GM21390 (cell line): ENCODE measurements around the gene BPIFB6.

Experiments used
- ATAC-seq: cut with Tn5 transposase; IDR thresholded peaks from one replicate; pipeline ENCODE4 v1.9.1; 2021; ENCODE audit not compliant: unreplicated experiment

Gene BPIFB6

DNA sequence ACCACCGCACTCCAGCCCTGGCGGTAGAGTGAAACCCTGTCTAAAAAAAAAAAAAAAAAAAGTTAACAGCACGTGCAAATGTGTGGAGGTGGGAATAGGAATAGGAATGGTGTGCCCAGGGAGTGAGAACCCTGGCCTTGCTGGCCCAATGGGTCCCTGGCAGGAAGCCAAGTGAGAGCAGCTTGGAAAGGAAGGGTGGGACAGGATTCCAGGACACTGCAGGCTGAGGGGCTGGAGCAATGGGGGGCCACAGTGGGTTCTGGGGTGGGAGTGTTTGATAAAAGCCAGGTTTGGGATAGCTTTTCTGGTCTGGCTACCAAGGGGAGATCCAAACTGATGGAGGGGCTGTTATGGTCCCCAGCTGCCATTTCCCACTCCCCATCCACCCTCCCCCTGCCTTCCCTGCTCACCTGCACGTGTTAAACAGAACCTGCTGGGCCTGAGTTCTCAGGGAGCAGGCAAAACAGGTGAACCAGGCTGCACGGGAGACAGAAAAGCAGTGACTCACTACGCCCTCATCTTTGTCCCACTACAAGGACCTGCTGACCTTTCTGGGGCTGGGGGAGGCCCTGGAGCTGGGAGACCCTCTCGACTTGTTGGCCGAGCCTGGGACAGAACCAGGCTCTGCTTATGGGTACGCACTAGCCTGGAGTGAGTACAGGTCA lies 30.5 kb upstream of the BPIFB6 start:
- ATAC-seq: no peak

DNA sequence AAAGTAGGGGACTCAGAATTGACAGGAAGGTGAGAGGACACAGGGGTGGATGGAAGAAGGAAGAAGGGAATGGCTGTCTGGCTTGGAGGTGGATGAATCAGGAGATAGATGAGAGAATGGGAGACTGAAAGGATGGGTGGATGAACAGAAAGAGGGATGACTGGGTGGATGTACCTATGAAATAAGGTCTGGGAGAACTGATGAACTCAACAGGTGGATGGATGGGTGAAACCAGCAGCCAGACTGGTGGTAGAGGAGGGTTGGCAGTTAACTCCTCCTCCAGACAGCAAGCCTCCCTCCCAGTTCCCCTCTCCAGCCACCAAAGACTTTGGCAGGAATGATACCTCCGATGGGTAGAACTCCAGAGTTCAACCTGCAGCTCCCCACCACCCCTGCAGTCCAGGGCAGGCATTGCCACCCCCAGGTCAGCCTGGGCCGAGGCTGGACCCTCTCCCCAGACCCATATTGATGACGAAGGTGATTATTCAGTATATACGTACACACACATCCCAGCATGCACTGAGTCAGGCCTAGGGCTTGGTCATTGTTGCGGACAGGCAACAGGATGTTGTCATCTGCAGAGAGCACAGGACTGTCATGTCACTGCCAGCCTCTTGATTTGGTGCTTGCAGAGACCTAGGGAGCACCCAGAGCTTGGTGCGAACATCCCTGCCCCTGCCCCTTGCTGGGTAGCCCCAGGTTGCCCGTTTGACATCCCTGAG lies 29.2 kb upstream of the BPIFB6 start:
- no peak for ATAC-seq

DNA sequence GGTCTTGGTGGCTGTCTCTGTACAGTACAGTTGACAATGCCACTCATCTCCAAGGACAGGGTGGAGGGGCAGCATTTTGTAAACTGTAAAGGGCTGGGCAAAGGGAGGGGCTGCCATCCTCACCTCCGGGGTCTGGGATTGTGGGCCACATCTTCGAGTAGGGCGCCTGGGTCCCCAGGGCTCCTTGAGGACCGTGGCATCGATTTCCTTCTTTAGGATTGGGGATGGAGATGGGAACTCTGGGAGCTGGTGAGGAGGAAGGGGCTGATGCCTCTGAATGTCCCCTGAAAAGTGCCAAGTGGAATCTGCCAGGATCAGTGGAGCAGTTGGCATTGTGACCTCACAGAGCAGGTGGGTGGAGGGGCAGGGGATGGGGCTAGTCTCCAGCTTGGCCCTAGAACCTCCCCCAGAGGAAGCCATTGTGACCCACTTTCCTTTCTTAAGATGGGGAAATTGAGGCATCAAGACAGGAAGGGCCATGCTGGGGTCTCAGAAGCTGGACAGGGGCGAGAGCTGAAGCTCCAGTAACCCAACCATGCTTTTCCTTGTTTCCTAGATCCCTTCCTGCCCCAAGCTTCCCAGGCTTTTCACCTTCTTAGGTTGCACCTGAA lies 27.2 kb upstream of the BPIFB6 start, which contains the start of gene SUN5:
TSS of gene SUN5 (minus strand) at position 293 of the 611 bp plus-strand sequence. CDS start at position 200, 93 bp downstream.
- no peak for ATAC-seq

DNA sequence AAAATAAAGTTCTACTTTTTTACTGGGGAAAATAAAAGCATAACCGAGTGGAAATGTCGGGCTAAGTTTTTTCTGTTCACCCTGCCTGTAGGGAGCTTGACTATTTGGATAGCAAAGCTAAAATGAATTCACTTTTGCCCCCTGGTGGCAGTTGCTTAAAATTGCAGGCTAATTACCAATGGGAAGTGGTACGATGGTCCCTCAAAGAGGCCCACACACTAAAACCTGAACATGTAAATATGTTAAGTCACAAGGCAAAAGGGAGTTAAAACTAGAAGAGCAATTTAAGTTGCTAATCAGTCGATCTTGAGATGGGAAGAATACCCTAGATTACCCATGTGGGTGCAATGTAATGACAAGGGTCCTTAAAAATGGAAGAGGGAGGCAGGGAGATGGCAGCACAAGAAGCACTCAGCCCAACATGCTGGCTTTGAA lies 26.3 kb upstream of the BPIFB6 start:
- ATAC-seq: no peak

DNA sequence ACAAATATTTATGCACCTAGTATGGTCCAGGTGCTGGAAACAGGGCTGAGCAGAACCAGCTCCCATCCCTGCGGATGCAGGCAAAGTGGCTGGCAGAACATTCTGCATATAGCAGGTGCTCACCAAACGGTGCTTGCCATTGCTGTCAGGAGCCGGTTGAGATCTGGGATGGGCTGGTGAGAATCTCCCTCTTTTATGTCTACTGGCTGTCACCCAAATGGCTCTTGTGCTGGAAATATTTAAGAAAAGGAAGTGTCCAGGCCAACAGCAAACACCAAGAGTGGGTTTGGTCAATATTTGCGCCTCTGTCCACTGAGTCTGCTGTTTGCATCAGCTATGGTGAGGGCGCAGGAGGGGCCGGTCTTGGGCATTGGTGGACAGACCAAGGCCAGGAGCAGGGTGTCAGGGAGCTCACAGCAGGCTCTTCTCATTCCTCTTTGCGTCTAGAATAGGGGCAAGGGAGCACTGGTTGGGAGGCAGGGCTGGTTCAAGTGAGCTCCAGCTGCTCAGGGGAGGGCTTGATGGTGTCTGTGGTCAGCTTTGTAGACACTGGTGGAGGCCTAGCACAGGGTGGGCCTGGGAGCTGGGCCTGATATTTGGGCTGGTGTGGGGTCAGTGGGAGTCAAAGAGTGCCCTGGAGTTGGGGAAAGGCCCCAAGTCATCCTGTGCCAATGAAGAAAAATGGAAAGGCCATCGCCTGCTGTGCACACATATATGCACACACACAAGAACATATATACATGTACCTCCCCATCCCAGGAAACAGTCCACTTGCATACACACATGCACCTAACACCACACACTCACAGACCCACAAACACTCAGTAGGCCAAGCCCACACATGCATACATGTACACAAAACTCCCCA lies 25.3 kb upstream of the BPIFB6 start:
- ATAC-seq: no peak

DNA sequence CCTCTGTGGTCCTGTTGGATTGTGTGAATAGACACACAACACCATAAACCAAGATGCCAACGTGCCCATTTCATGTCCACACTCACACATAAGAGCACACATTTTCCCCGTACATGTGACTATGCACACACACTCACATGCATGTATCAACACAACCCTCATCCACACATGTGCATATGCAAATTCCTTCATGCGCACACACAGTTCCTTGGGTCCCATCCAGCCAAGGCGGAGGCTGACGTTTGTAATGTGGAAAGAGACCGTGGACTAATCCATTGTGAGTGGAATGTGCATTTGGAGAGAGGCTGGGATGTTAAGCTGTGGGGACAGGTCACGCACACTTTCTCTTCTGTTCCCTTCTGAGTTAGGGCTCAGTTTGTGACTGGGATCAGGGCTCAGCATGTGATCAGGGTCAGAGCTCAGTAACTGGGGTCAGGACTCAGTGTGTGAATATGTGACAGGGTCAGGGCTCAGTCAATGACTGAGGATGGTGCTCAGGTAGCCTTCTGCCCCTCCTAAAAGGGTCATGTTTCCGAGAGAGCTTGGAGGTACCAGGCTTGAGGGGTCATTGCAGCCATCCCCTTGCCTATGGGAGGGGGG lies 24.6 kb upstream of the BPIFB6 start:
- ATAC-seq: no peak

DNA sequence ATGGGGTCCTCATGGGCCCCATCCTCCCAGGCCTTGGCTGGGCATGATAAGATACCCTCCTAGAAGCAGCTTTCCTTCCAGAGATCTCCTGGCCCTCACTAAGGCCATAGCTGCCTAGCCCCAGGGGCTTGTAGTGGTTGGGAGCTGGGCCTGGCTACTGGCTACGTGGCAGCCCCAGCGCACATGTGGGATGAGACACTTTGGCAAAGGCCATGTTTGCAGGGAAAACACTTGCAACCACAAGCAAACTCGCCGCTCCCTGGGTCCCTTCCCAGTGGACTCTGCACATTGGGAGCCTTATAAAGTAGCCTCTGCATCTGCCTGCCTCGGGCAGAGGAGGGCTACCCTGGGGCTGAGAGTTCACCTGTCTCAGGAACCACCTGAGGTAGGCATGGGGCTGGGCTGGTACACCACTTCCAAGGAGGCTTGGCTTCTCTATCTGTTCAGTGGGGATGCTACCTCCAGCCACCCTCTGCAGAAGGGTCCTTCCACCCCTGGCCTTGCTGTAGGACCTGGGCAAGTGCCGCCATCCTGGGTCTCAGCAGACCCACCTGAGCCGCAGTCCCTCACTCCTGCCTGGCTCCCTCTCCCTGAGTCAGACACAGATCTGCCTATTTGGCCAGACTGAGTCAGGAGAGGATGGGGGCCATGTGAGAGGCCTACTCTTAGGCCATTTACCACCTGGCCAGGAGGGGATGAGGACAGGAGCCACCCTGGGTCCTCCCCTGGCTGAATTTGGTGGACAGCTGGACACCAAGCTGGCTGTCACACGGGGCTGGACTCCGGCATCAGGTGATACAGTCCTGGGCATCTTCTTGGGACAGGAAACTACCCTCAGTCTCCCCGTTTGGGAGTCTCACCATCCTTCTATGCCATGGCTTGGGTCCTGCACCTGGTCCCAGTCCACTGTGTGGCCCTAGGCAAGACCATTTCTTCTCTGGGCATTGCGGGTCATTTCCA lies 23.8 kb upstream of the BPIFB6 start, which contains the start of gene BPIFB2:
TSS of gene BPIFB2 (plus strand) at position 329 of the 960 bp plus-strand sequence. CDS start 871 bp downstream, outside the sequence.
- ATAC-seq: no peak

DNA sequence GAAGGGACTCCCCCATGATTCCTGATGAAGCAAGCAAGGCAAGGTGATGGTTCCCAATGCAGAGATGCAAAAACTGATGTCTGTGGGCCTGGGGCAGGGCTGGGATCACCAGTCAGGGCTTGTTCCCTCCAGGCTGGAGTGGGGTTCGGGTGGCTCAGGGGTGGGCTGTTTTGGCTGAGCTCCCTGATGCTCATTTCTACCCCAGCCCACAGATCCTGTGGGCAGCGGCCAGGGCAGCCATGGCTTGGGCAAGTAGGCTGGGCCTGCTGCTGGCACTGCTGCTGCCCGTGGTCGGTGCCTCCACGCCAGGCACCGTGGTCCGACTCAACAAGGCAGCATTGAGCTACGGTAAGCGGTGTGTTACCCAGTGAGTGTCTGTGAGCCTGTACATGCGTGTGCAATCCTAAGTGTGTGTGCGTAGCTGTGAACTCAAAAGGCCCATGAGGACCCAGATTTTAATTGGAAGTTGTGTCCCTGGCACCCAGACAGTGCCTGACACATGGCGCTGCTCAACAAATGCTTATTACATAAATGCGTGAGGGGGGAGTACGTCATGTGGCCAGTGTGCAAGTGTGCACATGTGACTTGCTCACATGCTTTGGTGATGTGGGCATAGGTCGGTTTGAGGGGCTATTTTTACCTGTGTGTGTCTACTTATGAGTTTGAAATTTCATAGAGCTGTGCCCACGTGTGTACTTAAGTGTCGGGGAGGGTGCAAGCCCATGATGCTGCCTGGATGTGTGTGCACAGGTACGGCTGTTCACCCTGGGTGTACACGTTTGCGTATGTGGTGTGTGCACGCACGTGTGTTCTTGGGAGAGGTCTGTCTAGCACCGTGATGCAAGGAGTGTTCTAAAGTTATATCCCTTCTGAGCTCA lies 22.9 kb upstream of the BPIFB6 start:
- no peak for ATAC-seq

DNA sequence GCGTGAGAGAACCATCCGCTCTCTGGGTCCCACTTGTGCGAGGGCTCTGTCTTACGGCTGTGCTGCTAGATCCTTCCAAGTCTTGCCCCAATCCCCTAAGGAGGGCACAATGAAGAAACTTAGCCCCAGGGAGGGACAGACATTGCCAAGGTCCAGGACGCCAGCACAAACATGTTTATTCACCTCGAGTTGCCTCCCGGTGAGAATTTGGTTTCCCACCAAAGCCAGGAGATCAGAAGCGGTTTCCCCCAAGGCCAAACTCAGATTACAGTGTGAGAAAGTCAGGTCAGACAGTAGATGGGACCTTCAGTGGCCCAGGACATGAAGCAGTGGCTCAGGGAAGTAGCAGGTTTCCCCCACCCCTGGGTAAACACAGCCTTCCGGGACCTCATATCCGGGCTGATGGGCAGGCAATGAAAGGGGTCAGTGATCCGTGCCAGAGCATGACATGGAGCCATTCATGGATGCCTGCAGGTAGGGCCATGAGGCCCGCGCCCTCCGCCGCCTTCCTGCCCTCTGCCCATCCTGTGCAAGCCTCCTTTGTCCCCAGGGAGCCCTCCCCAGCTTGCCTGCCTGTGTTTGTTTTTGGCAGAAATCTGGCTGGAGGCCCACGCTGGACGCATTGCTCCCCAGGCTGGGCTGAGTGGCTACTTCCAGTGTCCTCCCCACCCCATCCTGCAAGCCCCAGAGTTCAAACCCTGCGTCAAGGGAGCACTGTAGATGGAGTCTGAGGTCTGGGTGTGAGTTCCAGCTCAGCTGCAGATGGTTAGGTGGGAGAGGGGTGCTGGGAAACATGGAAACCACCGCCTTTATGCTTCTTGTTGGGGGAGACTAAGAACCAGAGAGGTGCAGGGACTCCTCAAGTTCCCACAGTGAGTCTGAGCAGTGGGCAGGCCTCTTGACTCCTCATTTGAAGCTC lies 22.0 kb upstream of the BPIFB6 start:
- ATAC-seq: no peak

DNA sequence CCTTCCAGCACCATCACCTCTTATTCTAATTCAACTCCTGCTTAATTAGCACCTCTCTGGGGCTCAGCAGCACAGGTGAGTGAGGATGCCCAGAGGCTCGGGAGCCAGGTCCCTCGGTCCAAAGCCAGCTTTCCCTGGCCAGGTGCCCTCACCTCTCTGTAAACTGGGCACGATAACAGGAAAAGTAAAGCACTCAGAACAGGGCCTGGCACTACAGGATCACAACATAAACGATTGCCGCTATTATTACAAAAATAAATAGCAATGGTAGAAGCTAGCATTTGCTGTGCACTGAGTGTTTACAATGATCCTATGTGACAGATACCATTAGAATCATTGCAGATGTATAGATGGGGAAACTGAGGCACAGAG lies 21.3 kb upstream of the BPIFB6 start:
- no peak for ATAC-seq

DNA sequence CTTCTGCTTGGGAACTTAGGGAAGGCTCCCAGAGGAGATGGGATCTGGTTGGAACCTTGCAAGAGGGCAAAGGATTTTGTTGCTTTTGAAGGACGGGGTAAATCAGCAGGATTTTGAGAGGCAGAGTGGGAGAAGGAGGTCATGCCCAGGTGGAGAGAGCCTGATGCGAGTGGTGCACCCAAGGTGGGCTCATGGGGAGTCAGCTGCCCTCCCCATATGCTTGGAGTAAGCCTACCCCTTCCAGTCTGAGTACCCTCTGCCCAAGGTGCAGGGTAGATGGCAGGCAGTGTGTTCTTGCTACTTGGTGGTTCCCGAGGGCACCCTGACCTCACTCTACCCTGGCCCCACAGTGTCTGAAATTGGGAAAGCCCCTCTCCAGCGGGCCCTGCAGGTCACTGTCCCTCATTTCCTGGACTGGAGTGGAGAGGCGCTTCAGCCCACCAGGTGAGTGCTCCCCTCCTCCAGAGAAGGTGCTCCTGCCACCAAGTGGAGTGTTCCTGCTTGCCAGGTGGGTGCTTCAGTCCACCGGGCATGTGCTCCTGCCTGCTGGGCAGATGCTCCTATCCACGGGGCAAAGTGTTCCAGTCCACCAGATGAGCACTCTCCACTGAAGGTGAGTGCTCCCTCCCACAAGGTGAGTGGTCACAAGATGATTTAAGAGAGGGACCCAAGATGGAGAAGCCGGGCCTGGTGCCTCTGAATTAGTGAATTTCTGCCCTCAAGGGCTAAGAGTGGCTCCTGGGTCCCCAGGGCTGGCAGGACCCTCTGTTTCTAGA lies 20.6 kb upstream of the BPIFB6 start:
- no peak for ATAC-seq

DNA sequence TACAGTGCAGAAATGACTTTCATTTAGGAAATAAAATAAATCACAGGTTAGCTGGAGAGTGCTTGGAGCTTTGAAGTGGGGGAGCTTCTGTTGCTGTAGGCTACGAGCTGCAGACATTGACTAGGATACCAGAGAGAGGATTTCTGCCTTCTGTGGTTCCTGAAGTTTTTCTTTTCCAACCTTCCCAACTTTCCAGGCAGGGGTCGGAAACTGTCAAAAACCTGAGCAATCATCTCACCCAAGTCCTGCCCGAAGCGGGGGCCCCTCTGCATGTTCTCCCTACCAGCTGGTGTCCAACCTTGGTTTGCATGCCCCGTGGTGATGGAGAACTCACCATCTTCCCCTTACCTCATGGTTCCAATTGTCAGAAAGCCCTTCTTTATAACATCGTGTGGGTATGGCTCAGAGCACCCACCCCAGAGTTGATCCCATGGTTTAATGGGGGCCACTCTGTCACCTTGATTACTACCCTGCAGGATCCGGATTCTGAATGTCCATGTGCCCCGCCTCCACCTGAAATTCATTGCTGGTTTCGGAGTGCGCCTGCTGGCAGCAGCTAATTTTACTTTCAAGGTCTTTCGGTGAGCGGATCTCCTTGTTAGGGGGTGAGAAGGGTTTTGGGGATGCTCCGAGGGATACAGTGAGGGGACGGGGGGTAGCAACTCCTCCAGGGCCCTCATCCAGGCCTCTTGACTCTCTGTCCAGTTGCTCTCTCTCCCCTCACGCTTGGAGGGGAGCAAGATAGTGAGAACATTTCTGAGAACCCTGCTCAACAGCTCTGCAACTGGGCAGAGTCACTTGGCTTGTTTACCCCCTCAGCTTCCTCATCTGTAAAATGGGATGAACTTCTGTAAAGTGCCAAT lies 18.9 kb upstream of the BPIFB6 start:
- ATAC-seq: no peak

DNA sequence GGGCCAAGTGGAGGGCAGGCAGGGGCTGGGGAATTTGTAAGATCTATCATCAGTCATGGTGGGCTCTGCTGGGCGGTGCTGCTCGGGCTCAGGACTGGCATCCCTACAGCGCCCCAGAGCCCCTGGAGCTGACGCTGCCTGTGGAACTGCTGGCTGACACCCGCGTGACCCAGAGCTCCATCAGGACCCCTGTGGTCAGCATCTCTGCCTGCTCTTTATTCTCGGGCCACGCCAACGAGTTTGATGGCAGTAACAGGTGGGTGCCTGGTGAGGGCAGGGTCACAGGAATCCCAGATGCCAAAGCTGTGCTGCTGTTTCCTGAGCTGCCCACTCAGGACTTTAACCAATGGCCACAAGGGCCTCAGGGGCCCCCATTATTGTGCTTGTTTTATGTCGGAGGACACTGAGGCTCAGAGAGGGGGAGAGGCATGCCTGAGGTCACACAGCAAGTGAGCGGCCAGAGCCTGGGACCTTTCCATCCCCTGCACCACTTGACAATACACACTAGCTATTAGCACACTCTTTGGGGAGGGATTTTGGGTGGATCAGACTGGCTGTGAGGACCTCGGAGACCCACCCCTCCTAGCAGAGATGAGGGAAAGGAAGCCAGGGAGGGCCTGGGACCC lies 17.6 kb upstream of the BPIFB6 start:
- no peak for ATAC-seq

DNA sequence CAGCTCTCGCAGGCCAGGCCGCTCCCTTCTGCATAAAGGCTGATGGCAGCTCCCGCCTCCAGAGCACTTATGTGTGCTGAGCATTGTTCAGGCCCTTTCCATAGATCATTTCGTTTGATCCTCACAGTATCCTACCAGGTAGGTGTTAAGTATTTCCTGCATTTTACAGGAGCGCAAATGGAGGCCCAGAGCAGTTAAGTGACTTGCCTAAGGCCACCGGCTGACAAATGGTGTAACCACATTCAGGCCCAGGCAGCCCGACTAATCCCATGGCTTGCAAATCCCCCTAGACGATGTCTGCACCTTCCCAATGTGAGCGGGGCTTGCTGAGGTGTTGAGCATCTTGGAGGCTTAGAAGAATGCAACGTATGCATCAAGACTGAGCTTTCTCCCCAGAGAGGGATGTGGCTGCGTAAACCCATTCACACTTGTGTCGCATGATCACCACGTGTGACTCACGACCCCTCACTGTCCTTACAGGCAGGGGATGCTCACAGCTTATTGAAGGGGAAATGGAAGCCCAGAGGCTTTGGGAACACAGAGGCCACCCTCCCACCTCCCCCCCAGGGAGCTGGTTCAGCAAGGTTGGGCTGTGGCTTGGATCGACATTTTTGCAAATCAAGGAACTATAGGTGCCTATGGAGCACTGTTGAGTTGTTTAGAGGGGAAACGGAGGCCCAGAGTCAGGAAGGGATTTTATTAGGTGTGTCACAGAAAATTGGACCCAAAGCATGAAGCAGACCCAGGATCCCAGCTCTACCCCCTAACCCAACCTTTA lies 16.9 kb upstream of the BPIFB6 start:
- ATAC-seq: no peak

DNA sequence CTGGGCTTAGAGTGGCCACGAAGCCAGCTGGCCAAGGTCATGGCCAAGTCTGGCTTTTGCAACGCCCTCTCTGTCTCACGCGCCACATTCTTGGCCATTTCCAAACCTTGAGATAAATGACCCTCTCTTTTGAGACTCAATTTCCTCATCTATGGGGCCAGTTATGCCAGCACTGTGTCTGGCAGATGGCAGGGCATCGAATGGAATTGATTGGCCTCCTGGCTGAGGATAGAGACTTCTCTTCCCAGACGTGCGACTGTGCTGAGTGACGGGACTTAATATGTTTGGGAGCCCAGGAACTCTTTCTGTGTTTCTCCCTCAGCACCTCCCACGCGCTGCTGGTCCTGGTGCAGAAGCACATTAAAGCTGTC lies 16.3 kb upstream of the BPIFB6 start:
- no peak for ATAC-seq
